EL (cell line): ENCODE measurements around the gene ARFGAP2.
A peak's percentile ranks its signal among the peaks of the same experiment; 100 is the strongest.

Experiments
- DNase-seq: peaks from one replicate; pipeline ENCODE4 v3.0.0-alpha.2; 2016

Gene ARFGAP2

DNA sequence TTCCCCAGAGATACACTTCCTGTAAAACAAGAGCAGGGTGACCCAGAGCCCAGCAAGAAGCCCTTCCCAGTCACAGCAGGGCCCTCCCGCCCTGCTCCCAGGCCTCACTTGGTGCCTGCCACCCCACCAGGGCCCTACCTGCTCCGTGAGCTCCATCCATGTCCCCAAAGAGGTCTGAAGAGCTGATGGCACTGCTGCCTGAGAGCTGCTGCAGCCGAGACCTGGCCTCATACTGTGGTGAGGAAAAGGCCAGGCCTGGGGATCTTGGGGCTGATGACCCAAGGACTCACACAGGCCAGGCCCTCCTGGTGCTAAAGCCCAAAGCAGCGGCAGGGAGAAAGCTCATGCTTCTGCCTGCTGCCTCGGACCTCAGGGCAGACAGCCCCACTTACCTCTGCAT, 10.3 kb downstream of the ARFGAP2 start:
- DNase-seq: no peak

DNA sequence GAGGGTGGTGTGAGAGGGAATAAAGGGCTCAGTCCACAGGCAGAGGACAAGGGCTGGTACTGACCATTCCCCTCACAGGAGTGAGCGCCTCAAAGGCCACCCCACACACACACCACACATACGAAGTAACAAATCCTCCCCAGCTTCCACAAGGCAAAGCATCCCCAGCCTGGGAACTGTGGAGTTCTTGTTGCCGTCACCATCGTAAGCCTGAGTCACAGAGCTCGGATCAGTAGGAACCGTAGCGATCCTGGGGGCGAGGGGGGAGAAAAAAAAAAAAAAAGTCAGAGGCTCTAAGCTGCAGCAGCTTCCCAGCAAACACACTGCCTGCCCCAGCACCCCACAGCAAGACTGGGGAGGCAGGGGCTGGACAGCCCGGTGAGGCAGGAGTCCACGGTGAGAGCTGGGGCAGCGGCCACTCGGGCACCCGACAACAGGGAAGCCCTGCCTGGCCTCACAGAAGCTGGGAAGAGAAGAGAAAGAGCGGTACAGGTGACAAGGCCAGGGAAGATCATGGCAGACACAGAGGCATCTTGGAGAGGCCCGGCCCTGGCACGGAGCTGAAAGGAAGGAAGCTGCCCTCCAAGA, 11.3 kb downstream of the ARFGAP2 start:
- DNase-seq: no peak

DNA sequence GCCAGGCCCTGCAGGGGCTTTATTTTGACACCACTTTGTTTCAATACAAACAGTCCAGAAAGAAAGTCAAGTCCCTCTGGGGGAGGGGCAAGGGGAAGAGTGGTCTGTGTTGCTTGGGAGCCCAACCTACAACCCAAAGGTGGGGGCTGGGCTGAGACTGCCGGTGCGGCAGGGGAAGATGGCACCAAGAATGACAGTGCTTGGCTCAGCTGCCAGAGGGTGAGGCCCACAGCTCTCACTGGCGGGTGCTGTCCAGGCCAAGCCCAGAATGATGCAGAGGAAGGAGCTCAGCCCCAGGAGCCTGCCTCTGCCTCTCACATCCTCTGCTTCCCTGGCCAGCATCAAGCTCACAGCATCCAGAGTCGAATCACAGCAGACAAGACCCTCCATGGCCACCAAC, 12.4 kb downstream of the ARFGAP2 start:
- no peak for DNase-seq

DNA sequence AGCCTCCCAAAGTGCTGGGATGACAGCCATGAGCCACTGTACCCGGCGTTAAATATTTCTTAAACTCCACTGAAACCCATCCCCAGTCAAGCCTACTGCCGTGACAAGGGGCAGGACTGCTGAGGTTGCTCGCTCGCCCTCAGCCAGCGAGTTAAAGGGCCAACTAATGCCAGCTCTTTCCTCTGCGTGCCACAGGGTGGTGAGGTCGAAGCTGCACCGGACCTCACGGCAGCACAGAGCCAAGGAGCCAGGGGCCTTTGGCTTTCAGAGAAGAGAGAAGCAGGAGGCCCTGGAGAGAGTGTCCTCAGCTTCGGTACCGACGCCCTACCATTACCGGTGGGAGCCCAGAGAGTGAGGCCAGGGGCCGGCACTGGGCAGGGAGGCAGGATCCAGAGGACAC, 12.8 kb downstream of the ARFGAP2 start:
- DNase-seq: no peak

DNA sequence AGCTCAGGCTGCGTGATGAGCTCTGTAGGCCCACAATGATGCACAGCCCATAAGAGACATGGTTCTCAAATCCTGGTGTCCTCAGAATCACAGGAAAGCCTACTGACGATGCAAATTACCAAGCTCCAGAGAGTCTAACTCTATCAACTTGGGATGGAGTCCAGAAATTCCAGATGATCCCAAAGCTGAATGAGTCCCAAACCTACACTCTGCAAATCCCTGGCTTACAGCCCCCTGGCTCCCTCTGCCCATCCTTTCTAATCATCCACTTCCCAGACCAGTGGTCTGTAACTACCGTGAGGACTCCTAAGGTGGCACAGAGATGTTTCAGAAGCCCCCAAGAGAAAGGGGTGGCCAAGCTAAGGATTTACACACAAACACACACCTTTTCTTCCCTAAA, 13.5 kb downstream of the ARFGAP2 start:
- DNase-seq: no peak

DNA sequence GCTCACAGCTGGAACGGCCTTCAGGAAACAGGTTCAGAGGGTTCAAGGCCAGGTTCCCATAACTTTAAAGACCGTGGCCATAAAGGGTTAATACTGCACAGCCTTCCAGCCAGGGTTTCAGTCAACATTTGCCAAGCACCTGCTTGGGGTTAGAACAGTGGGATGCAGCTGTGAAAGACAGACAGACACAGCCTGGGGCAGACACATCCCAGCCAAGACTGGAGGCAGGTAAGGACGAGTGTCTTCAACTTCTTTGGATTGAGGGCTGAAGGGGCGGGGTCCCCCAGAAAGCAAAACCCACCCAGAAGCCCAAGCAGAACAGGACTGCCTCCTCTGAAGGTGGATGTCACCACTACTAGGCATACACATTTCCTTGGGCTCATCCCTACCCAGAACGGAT, 14.3 kb downstream of the ARFGAP2 start:
- DNase-seq: no peak

DNA sequence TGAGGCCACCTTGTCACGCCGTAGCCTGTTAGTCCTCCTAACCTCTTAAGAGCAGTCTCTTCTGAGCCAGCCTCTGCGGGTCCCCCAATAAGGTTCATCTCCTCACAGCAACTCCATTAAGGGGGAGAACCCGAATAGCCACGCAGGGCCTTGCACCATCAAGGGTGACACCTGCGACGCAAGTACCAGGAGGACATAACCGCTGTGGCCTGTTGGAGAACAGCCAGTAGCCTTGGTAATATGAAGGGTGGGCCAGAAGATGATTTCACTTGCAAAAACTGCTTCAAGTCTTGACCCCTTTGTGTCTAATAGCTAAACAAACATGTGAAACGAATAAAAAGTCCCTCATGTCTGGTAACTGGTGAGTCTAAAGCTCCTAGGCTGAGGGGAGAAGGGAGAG, 14.8 kb downstream of the ARFGAP2 start:
- no peak for DNase-seq

DNA sequence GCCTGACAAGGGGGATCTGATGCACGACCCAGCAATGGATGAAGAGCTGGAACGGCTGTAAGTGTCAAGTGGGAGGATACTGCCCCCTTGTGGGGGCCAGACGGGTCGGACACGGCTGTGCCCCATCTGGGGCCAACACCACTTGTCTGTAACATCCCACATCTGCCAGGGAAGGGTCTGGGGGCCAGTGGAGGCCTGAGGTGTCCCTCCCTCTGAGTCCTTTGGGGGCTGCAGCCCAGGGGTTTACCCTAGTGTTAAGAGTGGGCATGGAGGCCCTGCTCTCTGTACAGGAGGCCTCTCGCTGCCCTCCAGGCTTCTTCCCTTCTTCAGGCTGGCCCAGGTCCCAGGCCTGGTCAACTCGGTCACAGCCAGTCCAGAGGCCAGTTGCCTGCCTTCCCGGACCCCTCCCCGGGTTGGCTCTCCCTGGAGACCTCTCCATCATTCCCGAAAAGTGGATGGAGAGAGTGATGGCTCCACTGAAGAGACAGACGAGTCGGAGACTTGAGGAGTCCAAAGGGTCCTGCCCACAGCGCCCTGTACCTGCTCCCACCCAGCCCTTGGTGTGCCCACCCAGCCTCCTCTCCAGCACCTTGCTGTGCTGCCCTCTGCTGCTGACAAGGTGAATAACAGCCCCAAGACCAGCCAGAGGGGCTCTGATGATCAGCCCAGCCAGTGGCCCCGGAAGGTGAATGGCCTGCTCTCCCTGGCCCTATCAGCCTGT, 15.4 kb downstream of the ARFGAP2 start:
- peak; percentile 70 for DNase-seq

DNA sequence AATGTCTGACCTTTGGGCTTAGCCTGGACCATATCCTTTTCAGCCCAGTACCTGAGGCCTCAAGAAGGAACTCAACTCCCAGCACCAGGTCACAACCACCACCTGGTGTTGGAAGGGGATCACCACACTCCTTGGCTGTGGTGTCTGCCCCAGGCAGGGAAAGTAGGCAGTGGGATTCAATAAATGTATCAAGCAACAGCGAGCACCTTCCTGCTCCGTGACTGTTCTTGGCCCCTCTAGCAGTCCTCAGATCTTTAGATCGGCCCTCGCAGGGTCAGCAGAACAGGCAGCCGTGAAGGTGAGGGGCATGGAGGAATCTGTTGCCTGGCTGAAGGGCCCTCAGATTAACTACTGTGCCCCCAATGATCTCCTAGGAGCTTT, 15.9 kb downstream of the ARFGAP2 start:
- DNase-seq: no peak

DNA sequence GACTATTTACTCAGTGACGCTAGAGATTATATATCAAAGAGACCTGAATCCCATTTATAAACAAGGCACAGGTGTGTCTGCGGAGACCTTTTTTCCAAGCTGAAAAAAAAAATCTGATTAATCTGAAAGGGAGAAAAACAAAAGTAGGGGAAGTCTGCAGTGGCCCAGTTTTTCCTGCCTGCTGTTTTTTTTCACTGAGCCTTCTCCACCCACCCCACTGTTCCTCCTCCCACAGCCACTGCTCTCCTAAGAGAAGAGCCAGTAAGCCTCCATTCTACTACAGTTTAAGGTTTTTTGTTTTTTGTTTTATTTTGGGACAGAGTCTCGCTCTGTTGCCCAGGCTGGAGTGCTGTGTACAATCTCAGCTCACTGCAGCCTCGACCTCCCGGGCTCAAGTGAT, 18.4 kb downstream of the ARFGAP2 start:
- DNase-seq: no peak

DNA sequence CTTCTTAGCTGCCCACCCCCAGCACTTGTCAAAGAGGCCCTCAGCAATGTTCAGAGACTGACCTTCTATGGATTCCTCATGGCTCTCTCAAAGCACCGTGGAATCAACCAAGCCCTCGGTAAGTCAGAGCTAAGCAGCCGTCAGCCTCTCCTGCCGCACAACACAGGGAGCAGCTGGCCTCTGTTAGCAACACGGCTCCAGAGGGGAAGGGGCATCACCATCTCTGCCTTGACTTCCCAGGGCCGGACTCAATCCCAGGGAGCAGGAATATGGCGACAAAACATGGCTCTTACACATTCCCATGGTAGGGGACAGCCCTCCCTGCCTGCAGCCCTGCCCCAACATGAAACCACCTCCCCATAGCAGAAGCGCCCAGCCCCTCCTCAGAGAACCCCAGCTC, 18.9 kb downstream of the ARFGAP2 start:
- DNase-seq: no peak

DNA sequence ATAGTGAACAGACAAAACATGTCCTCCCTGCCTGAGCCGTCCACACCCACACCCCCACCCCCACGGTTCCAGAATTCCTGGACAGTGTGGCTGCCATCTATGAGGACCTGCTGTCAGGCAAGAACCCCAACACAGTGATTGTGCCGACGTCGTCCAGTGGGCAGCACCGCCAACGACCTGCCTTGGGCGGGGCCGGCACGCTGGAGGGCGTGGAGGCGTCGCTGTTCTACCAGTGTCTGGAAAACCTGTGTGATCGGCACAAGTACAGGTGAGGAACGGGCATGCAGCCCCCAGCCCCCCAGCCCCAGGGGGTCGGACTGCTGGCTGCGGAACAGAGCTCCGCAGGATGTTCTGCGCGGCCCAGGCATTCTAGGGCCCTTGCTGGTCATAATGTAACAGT, 19.7 kb downstream of the ARFGAP2 start:
- no peak for DNase-seq

DNA sequence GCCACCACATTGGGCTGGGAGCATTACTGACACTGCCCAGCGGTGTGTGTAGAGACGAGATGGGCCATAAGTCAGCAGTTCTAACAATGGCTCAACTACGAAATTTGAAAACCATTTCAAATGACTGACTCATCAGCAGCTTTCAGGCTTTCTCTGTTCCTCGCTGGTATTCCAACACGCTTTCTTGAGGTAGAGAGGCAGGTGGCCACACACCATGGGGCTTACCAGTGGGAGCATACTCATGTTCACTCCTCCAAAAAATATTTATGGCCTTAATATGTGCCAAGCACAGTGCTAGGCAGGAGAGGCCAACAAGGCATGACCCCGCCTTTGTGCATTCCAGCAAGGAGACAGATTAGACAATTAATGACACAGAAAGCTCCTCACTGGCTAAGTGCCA, 20.3 kb downstream of the ARFGAP2 start:
- no peak for DNase-seq

DNA sequence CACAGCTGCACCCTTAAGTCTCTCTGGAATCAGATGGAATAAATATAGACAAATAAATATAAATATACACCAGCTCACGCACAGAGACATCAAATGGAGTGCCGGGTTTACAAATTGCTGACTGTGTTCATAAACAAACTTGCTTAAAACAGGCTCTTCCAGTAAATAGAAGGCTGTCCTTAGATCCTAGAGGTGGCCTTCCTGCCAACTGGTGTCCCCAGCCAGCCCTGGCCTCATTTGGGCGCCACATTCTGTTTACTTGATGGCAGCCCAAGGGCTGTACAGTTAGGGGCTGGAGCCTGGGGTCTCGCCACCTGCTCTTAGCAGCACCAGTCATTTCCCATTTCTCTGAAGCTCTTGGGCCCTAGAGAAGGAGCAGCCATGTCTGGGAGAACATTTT, 20.8 kb downstream of the ARFGAP2 start:
- no peak for DNase-seq

DNA sequence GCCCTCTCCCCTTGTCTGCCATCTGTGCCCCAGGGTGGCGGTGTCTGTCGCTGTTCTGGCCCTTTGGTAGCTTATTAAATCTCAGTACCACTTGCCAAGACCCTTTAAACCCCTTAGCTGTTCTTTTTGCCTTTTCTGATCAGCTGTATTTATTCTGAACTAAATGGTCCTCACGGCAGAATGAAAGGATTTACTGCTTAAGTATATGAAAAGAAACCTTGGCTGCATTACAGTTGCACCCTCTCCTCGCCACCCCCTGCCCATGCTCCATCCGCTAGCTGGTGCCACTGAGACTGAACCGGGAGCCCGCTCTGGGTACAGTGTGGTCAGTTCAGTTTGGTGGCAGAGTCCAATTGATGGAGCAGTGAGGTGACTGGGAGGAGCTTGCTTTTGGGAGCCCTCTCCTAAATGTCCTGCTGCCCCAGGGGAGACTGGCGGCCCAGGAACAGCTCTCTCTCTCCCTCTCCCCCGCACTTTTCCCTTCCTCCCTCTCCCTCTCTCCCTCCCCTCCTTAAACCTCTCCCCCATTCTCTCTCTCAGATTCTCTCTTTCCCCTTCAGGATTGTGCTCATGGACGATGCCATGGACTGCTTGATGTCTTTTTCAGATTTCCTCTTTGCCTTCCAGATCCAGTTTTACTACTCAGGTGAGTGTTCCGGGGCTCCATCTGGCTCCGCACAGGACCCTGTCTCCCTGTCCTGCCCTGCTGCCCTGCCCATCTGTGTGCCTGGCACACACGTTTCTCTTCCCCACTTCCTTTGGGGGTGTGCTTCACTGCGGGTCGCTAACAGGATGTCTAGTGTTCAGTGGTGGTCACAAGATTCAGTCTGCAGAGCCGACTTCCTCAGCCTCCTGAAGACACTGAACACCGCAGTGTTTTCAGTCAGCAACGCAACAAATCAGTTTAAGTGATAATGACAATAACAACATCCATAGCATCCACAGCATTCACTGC, 21.8 kb downstream of the ARFGAP2 start:
- no peak for DNase-seq

DNA sequence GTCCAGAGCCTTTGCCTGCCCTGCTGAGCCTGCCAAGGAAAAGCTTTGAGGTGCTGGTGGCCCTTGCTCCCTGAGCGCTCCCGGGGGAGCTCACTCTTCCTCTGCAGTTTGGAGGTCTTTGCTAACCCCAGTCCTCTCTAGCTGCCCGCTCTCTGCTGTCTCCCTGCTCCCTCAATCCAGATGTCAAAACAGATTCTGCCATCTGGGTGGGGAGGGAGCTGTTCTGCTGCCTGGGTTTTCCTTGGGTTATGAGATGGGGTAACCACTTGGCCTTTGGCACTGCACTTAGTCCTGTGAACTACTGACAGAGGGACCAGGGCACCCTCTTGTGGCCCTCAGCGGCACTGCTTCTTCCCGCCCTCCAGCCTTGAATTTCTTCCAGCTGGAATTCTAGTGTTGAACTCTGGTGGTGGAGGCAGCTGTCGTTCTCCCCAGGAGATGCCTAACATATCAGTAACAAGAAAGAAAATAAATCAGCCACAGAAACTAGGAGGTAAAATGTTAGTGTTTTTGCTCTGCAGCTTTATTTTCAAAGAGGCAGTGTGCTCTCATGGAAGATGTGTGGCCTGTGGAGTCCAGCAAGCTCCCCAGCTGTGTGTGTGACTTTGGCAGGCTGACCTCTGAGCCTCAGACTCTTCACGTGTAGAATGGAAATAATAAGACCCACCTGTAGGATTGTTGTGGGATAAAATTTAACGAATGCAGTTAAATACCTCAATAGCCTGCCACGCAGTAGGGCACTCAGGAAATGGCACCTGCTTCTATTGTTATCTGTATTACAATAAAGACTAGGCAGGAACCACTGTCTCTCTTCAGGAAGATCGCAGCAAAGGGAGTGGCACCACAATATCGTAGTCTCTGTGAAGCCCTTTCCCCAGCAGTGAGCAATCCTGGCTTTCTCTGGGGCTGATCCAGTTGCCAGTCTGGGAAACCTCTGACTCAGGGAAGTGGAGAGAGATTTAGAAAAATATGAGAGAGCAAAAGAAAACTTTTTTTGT, 23.4 kb downstream of the ARFGAP2 start:
- peak; percentile 76 for DNase-seq

DNA sequence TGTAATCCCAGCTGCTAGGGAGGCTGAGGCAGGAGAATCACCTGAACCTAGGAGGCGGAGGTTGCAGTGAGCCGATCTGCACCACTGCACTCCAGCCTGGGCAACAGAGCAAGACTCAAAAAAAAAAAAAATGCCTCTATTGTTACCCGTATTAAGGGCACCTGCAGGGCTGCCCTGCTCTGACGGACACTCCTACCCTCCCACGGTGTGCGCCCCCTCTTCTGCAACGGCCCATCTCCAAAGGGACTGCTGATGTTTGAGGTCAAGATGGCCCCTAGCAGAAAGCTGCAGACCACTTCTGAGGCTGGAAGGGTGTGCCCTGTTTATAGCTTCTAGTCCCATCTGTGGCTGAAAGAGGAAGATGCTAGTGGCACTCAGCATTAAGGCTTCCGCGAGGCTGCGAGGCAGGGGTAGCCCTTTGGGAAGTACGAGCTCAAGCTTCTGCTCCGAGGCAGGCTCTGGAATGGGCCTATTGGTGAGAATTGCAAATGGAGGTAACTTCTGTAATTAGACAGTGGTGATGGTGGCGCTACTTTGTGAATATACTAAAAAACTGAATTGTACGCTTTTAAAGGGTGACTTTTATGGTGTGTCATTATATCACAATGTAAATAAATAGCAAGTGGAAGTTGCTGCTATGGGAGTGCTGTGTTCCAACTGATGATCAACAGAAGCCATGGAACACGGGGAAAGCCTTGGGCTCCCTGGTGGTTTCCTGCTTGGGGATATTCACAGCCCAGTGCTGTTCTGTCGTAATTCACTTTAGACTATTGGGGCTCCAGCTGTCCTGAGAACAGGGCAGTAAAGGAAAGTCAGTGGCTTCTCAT, 24.3 kb downstream of the ARFGAP2 start:
- DNase-seq: no peak

DNA sequence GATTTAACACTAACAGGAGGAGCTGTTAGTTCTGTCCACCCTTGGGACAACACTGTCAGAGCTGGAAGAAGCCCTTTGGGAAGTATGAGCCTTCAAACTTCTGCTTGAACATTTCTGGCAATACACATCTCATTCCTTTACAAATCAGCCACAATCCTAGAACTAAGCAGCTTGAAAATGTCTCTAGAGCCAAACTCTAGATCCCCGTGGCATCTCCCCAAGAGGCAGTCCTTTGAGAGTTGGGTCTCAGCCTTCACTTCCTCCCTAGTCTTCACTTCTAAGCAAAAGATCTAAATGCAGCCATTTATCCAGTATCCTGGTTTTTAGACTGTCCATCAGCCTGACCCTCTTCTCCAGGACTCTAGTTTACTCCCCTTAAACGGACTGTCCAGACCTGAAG, 26.9 kb downstream of the ARFGAP2 start:
- DNase-seq: no peak

DNA sequence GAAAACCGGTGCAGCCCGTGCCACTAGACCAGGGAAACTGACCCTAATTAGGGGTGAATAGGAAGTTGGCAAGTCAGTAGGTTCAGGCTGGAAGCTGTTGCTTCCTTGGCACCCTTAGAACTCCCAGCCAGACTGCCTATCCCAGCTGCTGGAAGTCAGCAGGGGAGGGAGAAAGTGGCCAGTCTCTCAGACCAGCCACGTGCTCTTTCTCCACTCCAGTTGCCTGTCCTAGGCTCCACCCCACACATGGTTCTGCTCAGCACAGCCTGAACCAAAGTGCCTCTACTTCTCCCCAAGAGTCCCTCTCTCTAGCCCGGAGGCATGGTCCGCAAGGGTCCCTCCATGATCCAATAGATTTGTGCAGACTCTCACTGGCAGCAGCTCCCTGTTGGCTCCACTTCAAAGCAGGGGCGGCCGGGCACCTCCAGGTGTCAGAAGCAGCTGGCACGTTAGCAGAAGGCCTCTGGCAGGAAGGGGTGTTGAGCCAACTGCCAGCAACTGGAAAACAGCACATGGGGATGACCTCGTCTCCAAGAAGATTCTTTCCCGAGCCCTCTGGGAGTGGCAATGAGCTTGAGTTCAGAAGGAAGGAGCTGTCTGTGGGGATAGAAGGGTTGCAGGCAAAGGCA, 27.7 kb downstream of the ARFGAP2 start:
- DNase-seq: peak; percentile 40

DNA sequence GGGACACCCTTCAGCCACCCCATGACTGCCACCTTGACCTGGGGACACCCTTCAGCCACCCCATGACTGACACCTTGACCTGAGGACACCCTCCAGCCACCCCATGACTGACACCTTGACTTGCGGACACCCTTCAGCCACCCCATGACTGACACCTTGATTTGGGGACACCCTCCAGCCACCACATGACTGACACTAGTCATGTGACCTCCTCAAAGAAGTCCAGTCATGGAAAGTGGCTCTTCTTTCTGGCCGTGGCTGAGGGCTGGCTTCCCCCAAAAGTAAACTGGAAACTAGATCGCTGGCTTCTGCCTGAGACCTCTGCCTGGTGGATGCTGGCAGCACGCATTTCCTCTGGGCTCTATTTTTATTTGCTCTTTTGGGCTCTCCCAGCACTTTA, 28.4 kb downstream of the ARFGAP2 start:
- DNase-seq: no peak

DNA sequence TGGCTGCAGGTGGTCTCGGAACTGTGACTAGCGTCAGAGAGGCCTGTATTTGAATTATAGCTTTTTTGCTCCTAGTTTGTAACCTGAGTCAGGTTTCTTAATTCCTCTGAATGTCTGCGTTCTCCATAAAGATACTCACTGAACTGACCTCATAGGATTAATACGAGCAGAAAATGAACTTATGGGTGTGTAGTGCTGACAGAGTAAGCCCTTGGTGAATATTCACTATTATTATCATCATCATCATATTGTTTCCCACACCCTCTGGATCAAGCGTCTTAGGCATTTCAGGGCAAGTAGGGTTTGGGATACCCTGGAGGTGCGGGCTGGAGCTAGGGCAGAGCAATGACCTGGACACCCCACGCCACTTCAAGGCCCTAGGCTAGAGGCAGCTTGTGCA, 29.0 kb downstream of the ARFGAP2 start:
- no peak for DNase-seq
